Caco-2 (cell line): ENCODE data around the gene BRI3. TPM values are rescaled to one million over a fixed set of nuclear protein-coding genes. Genes with fewer than 3 reads are reported as not detected.

ENCODE experiments used
- BruUV-seq: library from RNA; stranded (reverse); fragments of 400-500 nt; replicated peaks from 2 replicates; lab custom pipeline; 2021; lab: Mats Ljungman, UMichigan
- CTCF ChIA-PET: fragments of 300-600 bp; sonication (Branson Sonifier 250); formaldehyde crosslinking; loops from one replicate; lab custom pipeline; 2022; ENCODE audit warnings: antibody characterized with exemption; lab: Charles Lee
- POLR2A ChIA-PET: fragments of 300-600 bp; sonication (Branson Sonifier 250); formaldehyde crosslinking; loops from one replicate; lab custom pipeline; 2022; ENCODE audit warnings: antibody characterized with exemption; lab: Charles Lee
- DNase-seq, 2 experiments: peaks; one replicate each; pipeline versions ENCODE4 v3.0.0 to v3.0.0-alpha.2; 2020 to 2022
- H3K27me3 ChIP-seq: replicated peaks from 2 replicates; pipeline ENCODE4 v1.6.0; 2011; ENCODE audit warnings: low read length; ENCODE audit not compliant: control insufficient read depth, insufficient read depth
- H3K36me3 ChIP-seq: 2 replicates; pipeline ENCODE4 v1.5.1; 2011; ENCODE audit warnings: low read length; ENCODE audit not compliant: control insufficient read depth, insufficient read depth
- H3K4me1 ChIP-seq: fragments of 250-450 bp; sonication (Bioruptor Pico); 2 replicates; pipeline ENCODE4 v1.5.1; 2020; ENCODE audit warnings: mild to moderate bottlenecking
- H3K4me3 ChIP-seq: 2 replicates; pipeline ENCODE4 v1.5.1; 2011; ENCODE audit warnings: low read depth, mild to moderate bottlenecking, control low read depth, low read length
- H3K9me3 ChIP-seq: fragments of 250-450 bp; sonication (Bioruptor Pico); 2 replicates; pipeline ENCODE4 v1.5.1; 2020; ENCODE audit warnings: mild to moderate bottlenecking, moderate library complexity
- H3K27ac Mint-ChIP-seq: one replicate; pipeline ENCODE4 v1.8.0; 2022; ENCODE audit warnings: mixed read lengths; ENCODE audit not compliant: unreplicated experiment
- H3K27me3 Mint-ChIP-seq: one replicate; pipeline ENCODE4 v1.8.0; 2022; ENCODE audit warnings: mixed read lengths; ENCODE audit not compliant: insufficient read depth, unreplicated experiment
- H3K36me3 Mint-ChIP-seq: one replicate; pipeline ENCODE4 v1.8.0; 2022; ENCODE audit warnings: mild to moderate bottlenecking, mixed read lengths; ENCODE audit not compliant: insufficient read depth, unreplicated experiment
- H3K4me1 Mint-ChIP-seq: one replicate; pipeline ENCODE4 v1.8.0; 2022; ENCODE audit warnings: low read depth, mixed read lengths; ENCODE audit not compliant: unreplicated experiment
- H3K4me3 Mint-ChIP-seq: one replicate; pipeline ENCODE4 v1.8.0; 2022; ENCODE audit warnings: mild to moderate bottlenecking, moderate library complexity, mixed read lengths; ENCODE audit not compliant: unreplicated experiment
- H3K9me3 Mint-ChIP-seq: one replicate; pipeline ENCODE4 v1.8.0; 2022; ENCODE audit warnings: mixed read lengths; ENCODE audit not compliant: unreplicated experiment
- intact Hi-C: fragments of 100-400 bp; cut with micrococcal nuclease; formaldehyde crosslinking; loops from one replicate; pipeline ENCODE4 v1.10.0; 2022; ENCODE audit not compliant: unreplicated experiment
- total RNA-seq: library from RNA; stranded (reverse); gene quantifications from 2 replicates; pipeline ENCODE4 v1.2.3, GENCODE V29; 2022
- TF ChIP-seq, protein P1 (sequence below), 2 experiments: fragments of 200-600 bp in 1 of 2; IDR thresholded peaks; 1 replicate in 1 of 2; 2 replicates in 1 of 2; pipeline versions ENCODE4 v1.5.1 to v1.8.0; 2011 to 2022; ENCODE audit warnings: antibody characterized with exemption in 1 of 2, control low read depth in 1 of 2, inconsistent platforms in 1 of 2, low read depth in 1 of 2, low read length in 1 of 2, mild to moderate bottlenecking in 1 of 2, moderate library complexity in 1 of 2; ENCODE audit not compliant: insufficient read depth in 1 of 2, severe bottlenecking in 1 of 2, unreplicated experiment in 1 of 2

Gene BRI3
- total RNA-seq, 1 experiment from 2014 or later, result 224 TPM

- H3K36me3 ChIP-seq, result peaks cover 3% of the 10 kb centered on the region
- H3K27me3 ChIP-seq, result no peaks in the 10 kb centered on the region
- no peaks in the 10 kb centered on the region for H3K27me3 Mint-ChIP-seq
- TF ChIP-seq, protein P1, sequence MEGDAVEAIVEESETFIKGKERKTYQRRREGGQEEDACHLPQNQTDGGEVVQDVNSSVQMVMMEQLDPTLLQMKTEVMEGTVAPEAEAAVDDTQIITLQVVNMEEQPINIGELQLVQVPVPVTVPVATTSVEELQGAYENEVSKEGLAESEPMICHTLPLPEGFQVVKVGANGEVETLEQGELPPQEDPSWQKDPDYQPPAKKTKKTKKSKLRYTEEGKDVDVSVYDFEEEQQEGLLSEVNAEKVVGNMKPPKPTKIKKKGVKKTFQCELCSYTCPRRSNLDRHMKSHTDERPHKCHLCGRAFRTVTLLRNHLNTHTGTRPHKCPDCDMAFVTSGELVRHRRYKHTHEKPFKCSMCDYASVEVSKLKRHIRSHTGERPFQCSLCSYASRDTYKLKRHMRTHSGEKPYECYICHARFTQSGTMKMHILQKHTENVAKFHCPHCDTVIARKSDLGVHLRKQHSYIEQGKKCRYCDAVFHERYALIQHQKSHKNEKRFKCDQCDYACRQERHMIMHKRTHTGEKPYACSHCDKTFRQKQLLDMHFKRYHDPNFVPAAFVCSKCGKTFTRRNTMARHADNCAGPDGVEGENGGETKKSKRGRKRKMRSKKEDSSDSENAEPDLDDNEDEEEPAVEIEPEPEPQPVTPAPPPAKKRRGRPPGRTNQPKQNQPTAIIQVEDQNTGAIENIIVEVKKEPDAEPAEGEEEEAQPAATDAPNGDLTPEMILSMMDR (IDR thresholded peaks at IDR 0.05; ENCODE audit: insufficient read depth in 1 of 2, low read depth in 1 of 2, low read length in 1 of 2, severe bottlenecking in 1 of 2, unreplicated experiment in 1 of 2), result no peak
- H3K36me3 Mint-ChIP-seq, result peaks cover 63% of the 10 kb centered on the region
- H3K4me1 Mint-ChIP-seq, result peaks cover 39% of the 10 kb centered on the region
- intact Hi-C loops, result no loop called here
- peaks cover 55% of the 10 kb centered on the region for H3K4me1 ChIP-seq
- no peak for DNase-seq
- ChIA-PET POLR2A (no interaction called here), CTCF (no interaction called here)
- H3K4me3 Mint-ChIP-seq, result peak overlapping the region; percentile 97
- BruUV-seq, result no TSS peak
- H3K27ac Mint-ChIP-seq, result peak overlapping the region; percentile 91
- H3K9me3 ChIP-seq, result no peaks in the 10 kb centered on the region
- peak overlapping the region; percentile 81 for H3K4me3 ChIP-seq
- no peaks in the 10 kb centered on the region for H3K9me3 Mint-ChIP-seq
These were observed 1.8 kb downstream of the BRI3 start for GRCh38 chr7:98283127-98283886.

- peak overlapping the region; percentile 91 for H3K27ac Mint-ChIP-seq
- no peaks in the 10 kb centered on the region for H3K27me3 Mint-ChIP-seq
- H3K4me3 Mint-ChIP-seq, result peak overlapping the region; percentile 97
- H3K36me3 Mint-ChIP-seq, result peaks cover 64% of the 10 kb centered on the region
- Histone ChIP-seq H3K4me1 (peaks cover 55% of the 10 kb centered on the region), H3K27me3 (no peaks in the 10 kb centered on the region), H3K36me3 (peaks cover 3% of the 10 kb centered on the region), H3K9me3 (no peaks in the 10 kb centered on the region), H3K4me3 (no peak overlapping the region; the same call in 1 of the 2 replicates)
- ChIA-PET CTCF (no interaction called here), POLR2A (no interaction called here)
- peaks cover 34% of the 10 kb centered on the region for H3K4me1 Mint-ChIP-seq
- no peak for DNase-seq
- no peaks in the 10 kb centered on the region for H3K9me3 Mint-ChIP-seq
- TF ChIP-seq, protein P1 (IDR thresholded peaks at IDR 0.05; ENCODE audit: insufficient read depth in 1 of 2, low read depth in 1 of 2, low read length in 1 of 2, severe bottlenecking in 1 of 2, unreplicated experiment in 1 of 2), result no peak
- no TSS peak for BruUV-seq
- intact Hi-C loops, result no loop called here
These were observed 2.4 kb downstream of the BRI3 start for GRCh38 chr7:98283887-98284222.

DNA sequence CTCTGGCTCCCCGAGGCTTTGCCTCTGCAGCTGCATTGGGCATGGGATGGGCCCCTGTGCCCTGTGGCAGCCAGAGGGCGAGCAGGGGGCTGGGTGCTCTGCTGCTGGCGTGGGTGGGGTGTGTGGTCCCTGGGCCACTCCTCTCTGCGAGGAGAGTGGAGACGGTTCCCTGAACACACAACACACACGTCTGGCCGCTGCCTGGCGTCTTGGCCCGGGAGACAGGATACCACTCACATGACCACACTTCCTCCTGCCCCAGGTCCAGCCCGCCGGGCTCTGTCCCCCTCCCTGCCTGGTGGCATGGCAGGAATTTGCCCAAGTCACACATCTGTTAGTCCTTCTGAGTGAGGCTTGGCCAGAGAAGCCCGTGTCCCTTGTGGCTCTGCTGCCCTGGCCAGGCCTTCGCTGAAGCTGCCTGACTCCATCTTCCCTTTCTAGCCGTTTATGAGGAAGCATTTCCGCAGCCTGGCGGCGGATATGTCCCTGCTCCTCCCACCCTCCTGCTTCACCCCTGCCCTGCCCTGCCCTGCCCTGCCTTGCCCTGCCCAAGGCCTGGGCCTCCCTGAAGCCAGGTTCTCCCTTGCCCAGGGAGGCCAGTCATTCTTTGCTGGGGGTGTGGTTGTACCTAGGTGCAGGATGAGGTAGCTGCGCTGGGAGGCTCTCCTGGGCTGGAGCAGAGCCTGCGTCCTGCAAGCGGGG lies 3.0 kb downstream of the BRI3 start:
- TF ChIP-seq, protein P1 (IDR thresholded peaks at IDR 0.05; ENCODE audit: insufficient read depth in 1 of 2, low read depth in 1 of 2, low read length in 1 of 2, severe bottlenecking in 1 of 2, unreplicated experiment in 1 of 2), result no peak
- ChIA-PET CTCF (no interaction called here), POLR2A (no interaction called here)
- no peaks in the 10 kb centered on the region for H3K9me3 Mint-ChIP-seq
- H3K36me3 ChIP-seq, result peaks cover 3% of the 10 kb centered on the region
- BruUV-seq, result no TSS peak
- H3K4me3 ChIP-seq, result no peak overlapping the region
- H3K4me3 Mint-ChIP-seq, result peak overlapping the region; percentile 97
- intact Hi-C loops, result no loop called here
- peaks cover 30% of the 10 kb centered on the region for H3K4me1 Mint-ChIP-seq
- peaks cover 70% of the 10 kb centered on the region for H3K36me3 Mint-ChIP-seq
- H3K27ac Mint-ChIP-seq, result peak overlapping the region; percentile 91
- H3K4me1 ChIP-seq, result peaks cover 55% of the 10 kb centered on the region
- no peaks in the 10 kb centered on the region for H3K27me3 Mint-ChIP-seq
- H3K9me3 ChIP-seq, result no peaks in the 10 kb centered on the region
- no peak for DNase-seq
- no peaks in the 10 kb centered on the region for H3K27me3 ChIP-seq
